HG03342 (cell line): ENCODE results near the gene POLE.
"Not testable (repeated sequence)": the region's sequence is repeated elsewhere in the genome, so short reads cannot be mapped to it uniquely, and the experiment has no call there.

ENCODE experiments used
- ATAC-seq: cut with Tn5 transposase; IDR thresholded peaks from one replicate; pipeline ENCODE4 v1.9.1; 2021; ENCODE audit warnings: mild to moderate bottlenecking, moderate library complexity; ENCODE audit not compliant: unreplicated experiment

POLE gene

DNA sequence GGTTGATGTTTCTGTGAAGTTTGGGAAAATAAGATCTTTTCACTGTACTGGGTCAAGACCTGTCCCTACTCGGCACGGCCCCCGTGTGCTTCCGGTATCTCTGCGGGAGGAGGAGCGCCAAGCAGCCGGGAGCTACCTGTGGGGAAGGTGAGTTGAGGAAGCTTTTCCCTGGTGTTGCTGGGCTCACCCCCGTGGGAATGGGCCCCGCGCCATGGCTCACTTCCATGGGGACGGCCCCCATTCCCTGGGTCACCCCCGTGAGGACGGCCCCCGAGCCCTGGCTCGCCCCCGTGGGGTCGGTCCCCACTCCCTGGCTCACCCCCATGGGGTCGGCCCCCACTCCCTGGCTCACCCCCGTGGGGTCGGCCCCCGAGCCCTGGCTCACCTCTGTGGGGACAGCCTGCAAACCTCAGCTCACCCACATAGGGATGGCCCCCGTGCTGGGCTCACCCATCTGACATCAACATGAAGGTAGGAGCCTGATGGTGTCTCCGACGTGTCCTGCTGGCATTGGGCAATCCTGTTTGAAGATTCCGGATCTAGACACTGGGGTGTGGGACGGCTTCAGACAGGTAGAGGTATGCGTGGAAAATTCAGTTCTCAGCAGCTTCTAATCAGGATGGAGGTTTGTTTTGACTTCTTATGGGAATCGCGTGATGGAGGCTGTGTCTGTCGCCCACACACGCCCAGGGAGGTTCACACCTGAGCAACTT, 85.8 kb downstream of the POLE start:
- ATAC-seq = no peak

- ATAC-seq = no peak
Measured at GRCh38 chr12:132600048-132601032, 86.8 kb downstream of the POLE start.

GRCh38 chr12:132599502-132599901, 87.6 kb downstream of the POLE start:
- not testable (repeated sequence) for ATAC-seq

- no peak for ATAC-seq
Measured at GRCh38 chr12:132597333-132598316, 89.5 kb downstream of the POLE start.

GRCh38 chr12:132596016-132596415, 91.1 kb downstream of the POLE start:
- ATAC-seq = no peak

DNA sequence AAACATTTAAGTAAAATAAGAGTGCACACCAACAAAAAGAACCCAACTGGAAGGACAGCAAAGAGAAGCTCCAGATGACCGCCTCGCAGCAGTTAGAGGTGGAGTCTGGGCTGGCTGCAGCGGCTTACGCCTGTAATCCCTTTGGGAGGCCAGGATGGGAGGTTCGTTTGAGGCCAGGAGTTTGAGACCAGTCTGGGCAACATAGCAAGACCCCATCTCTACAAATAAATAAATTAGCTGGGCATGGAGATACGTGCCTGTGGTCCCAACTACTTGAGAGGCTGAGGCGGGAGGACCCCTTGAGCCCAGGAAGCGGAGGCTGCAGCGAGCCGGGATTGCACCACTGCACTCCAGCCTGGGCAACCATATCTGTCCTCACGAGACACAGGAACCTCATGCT, 92.0 kb downstream of the POLE start:
- no peak for ATAC-seq

DNA sequence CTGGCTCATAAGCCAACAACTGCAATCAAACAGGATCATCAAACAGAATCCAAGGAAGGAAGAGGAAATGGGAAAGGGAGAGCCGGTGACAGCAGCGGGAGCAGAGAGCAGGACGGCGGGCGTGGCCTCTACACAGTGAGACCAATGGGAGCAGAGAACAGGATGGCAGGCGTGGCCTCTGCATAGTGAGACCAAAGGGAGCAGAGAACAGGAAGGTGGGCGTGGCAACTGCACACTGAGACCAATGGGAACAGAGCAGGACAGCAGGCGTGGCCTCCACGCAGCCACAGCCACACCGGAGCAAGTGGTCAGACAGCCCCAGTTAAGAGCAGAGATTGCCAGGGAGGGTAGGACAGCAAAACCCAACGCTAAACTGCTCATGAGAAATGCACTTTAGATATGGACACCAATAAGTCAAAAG, 93.2 kb downstream of the POLE start:
- ATAC-seq = peak; percentile 71

GRCh38 chr12:132593521-132593920, 93.6 kb downstream of the POLE start:
- no peak for ATAC-seq

GRCh38 chr12:132593071-132593470, 94.1 kb downstream of the POLE start:
- ATAC-seq = no peak

DNA sequence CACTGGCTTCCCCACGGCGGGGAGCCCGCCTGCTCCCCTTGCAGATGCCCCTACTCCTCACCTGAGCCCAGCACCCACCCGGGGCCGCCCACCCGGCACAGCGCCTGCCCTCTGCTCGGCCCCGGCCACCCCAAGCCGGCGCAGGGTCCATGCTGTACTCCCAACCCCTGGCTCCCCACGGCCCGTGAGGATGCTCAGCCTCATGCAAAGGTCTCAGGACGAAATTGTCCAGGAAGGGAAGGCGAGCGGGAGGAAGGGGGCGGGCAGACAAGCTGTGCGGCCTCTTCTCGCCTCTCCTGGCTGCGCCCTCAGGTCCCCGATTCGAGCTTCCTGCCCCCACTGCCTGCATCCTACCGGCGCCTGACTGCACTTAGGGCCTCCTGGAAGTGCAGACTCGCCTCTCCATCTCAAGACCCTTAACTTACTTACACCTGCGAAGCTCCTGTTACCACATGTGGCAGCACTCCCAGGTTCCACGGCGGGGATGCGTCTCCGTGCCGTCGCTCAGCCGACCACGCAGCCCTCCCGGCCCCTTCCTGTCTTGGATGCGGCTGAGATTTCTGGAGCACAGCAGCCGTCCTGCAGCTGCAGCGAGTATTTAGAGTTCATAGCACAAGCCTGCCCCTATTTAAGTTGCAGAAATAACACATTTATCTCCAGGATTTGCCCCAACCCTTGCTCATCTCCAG, 94.7 kb downstream of the POLE start:
- ATAC-seq = no peak

DNA sequence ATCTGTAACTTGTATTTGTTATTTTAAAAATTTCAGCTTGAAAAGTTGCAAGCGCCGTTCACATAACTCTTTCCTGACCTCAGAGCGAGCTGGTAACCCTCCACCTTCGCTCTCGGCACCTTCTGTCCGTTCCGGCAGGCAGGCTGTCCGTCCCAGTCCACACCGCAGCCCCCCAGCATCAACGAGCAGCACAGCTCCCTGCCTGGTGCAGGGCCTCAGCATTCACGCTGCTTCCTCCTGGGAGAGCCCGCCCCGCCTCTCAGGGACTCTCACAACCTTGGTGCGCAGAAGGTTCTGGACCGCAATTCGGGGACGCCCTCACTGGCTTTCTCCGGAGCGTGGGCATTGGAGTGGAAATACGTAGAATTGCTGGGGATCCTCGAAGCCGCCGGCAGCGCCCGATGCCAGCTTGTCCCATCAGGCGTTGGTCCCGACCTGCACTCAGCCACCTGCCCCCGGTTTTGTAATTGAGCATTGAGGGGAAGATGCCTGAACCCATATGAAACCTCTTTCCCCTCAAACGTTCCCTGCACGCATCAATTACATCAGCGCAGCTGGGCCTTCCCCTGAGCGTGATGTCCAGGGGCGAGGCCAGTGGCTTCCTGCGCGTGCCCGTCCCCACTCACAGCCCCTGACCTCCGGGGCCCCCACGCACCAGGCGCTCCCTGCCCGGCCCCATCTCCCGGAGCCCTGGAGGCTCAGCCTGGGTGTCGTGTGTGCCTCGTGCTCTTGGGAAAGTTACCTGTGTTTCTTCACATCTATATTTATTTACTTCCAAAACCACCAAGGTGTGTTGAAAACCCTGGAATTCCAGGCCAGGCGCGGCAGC, 95.8 kb downstream of the POLE start:
- ATAC-seq = no peak

DNA sequence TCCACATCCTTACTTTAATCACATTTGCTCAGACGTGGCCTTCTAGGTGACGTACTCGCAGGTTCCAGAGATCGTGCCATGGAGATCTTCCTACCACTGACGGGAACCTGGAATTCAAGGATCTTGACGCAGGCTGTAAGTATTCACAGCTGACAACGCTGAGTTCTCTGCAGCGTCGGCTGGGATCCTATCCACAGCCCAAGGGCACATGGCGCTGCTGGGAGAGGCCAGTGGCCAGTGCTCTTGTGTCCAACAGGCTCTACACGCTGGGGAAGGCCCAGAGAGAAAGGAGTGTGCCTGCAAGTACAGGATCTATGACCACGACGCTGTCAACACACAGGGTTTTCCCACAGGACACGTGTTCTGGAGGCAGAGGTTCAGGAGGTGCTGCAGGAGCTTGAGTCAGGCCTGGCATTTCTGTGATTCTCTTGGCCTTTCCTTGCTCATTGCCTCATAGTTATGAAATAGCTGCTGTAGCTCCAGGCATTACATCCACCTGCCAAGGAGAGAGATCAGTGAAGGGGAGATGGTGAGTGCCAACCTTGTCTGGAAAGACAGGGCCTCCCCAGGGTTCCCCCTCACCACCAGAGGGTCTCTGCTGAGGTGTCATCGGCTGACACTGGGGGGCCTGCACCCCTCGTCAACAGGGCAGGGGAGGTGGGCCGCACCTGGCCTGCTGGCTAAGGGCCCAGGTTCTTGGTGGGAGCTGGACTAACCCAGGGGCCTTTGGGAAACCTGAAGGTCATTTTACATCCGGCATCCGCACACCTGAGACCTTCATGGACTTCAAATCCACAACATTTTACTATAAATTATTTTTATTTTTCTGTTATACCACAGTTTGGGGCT, 98.1 kb downstream of the POLE start:
- no peak for ATAC-seq

GRCh38 chr12:132588319-132588718, 98.8 kb downstream of the POLE start:
- ATAC-seq = no peak

DNA sequence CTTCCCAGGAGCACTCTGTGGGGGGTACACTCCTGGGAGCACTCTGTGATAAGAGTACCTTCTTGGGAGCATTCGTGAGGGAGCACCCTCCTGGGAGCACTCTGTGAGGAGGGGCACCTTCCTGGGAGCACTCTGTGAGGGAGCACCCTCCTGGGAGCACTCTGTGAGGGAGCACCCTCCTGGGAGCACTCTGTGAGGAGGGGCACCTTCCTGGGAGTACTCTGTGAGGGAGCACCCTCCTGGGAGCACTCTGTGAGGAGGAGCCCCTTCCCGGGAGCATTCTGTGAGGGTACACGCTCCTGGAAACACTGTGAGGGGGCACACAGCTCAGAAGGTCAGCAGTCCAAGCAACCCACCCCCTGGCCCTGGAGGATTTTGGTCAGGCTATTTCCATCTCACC, 99.4 kb downstream of the POLE start:
- no peak for ATAC-seq

GRCh38 chr12:132586929-132587328, 100.2 kb downstream of the POLE start:
- no peak for ATAC-seq

DNA sequence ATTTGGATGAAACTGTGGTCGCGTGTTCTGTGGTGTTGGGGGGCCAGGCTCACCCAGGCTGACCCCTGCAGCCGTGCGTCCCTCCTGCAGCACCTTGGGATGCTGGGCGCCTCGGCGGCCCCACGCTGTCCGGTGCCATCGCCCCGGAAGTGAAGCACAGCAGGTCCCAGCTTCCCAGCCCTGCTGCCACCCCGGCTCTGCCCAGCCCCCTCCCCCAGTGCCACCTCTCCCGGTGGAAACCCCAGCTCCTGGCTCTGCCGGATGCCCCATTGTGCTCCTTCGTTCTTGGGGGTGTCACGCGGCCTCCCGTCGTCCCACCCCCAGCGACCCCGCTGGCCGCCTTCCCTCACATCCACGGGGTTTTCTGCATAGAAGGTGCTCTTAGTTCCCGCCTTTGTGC, 102.0 kb downstream of the POLE start:
- ATAC-seq = no peak

GRCh38 chr12:132584429-132584828, 102.7 kb downstream of the POLE start:
- no peak for ATAC-seq

- ATAC-seq = no peak
Measured at GRCh38 chr12:132583736-132584135, 103.4 kb downstream of the POLE start.

DNA sequence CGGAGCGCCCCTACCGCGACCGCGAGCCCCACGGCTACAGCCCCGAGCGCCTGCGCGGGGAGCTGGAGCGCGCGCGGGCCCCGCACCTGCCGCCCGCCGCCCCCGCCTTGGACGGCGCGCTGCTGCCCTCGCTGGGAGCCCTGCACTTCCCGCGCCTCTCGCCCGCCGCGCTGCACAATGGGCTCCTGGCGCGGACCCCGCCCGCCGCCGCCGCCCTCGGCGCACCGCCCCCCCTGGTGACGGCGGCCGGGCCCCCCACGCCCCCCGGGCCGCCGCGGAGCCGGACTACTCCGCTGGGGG, 103.8 kb downstream of the POLE start:
- ATAC-seq = no peak
